HepG2 (cell line): ENCODE measurements around the gene POLR1E. TPM values are rescaled to one million over a fixed set of nuclear protein-coding genes. Genes with fewer than 3 reads are reported as not detected.

Source experiments
- ARNT ChIP-seq: fragments of 450-650 bp; IDR thresholded peaks from 2 replicates; pipeline ENCODE4 v1.6.1; 2017
- ASH2L ChIP-seq: fragments of 300-600, 200-600 bp; sonication (generic); IDR thresholded peaks from 2 replicates; pipeline ENCODE4 v1.7.0; 2017; ENCODE audit warnings: low read depth, mild to moderate bottlenecking, moderate library complexity, mixed read lengths, low read length; ENCODE audit not compliant: insufficient read length
- DMAP1 ChIP-seq: IDR thresholded peaks from 2 replicates; pipeline ENCODE4 v1.6.1; 2016
- ERF ChIP-seq: IDR thresholded peaks from 2 replicates; pipeline ENCODE4 v1.6.1; 2018; ENCODE audit warnings: missing biosample characterization, missing genetic modification reagents
- ESRRA ChIP-seq: sonication (generic); formaldehyde crosslinking; IDR thresholded peaks from 2 replicates; pipeline ENCODE4 v1.5.1; 2020; ENCODE audit warnings: mild to moderate bottlenecking, low read depth, missing genetic modification reagents
- HMGA1 ChIP-seq: sonication (generic); formaldehyde crosslinking; conservative IDR thresholded peaks from 2 replicates; pipeline ENCODE4 v1.4.0; 2020; ENCODE audit warnings: missing genetic modification reagents
- ISL2 ChIP-seq: sonication (generic); formaldehyde crosslinking; IDR thresholded peaks from 2 replicates; pipeline ENCODE4 v1.5.0; 2020; ENCODE audit warnings: missing genetic modification reagents
- KDM5A ChIP-seq: fragments of 200-600 bp; sonication (generic); IDR thresholded peaks from 2 replicates; pipeline ENCODE4 v1.7.0; 2018; ENCODE audit warnings: antibody characterized with exemption, mild to moderate bottlenecking, low read length, borderline replicate concordance
- MEF2D ChIP-seq: sonication (generic); formaldehyde crosslinking; IDR thresholded peaks from 2 replicates; pipeline ENCODE4 v1.5.1; 2020; ENCODE audit warnings: mild to moderate bottlenecking, missing genetic modification reagents
- ZNF17 ChIP-seq: sonication (generic); formaldehyde crosslinking; IDR thresholded peaks from 2 replicates; pipeline ENCODE4 v1.5.0; 2020; ENCODE audit warnings: mild to moderate bottlenecking, missing genetic modification reagents
- ZNF256 ChIP-seq: sonication (generic); formaldehyde crosslinking; conservative IDR thresholded peaks from 2 replicates; pipeline ENCODE4 v1.4.0; 2020; ENCODE audit warnings: missing genetic modification reagents
- ZNF550 ChIP-seq: sonication (generic); formaldehyde crosslinking; IDR thresholded peaks from 2 replicates; pipeline ENCODE4 v1.4.0; 2020; ENCODE audit warnings: mild to moderate bottlenecking, missing genetic modification reagents, borderline replicate concordance
- ZNF660 ChIP-seq: sonication (generic); formaldehyde crosslinking; IDR thresholded peaks from 2 replicates; pipeline ENCODE4 v1.5.1; 2020; ENCODE audit warnings: mild to moderate bottlenecking, low read depth, missing genetic modification reagents, borderline replicate concordance
- ZNF776 ChIP-seq: sonication (generic); formaldehyde crosslinking; IDR thresholded peaks from 2 replicates; pipeline ENCODE4 v1.4.0; 2020; ENCODE audit warnings: mild to moderate bottlenecking, missing genetic modification reagents
- ZNF777 ChIP-seq: sonication (generic); formaldehyde crosslinking; IDR thresholded peaks from 2 replicates; pipeline ENCODE4 v1.4.0; 2020; ENCODE audit warnings: missing genetic modification reagents
- ZNF816 ChIP-seq: sonication (generic); formaldehyde crosslinking; IDR thresholded peaks from 2 replicates; pipeline ENCODE4 v1.8.0; 2022; ENCODE audit warnings: missing genetic modification reagents, mild to moderate bottlenecking, borderline replicate concordance
- polyA plus RNA-seq, 8 experiments: library from polyadenylated mRNA; depleted of rRNA in 3 of 8; stranded (reverse) in 7 of 8; unstranded in 1 of 8; fragments of >200 nt; fragmentation: Illumina TruSeq in 4 of 8; extraction: Trizol in 4 of 8; gene quantifications; 2 replicates each; pipeline versions ENCODE4 v1.2.1 to v1.2.3, GENCODE V29; 2011 to 2016; ENCODE audit warnings: low read depth in 4 of 8, missing spikeins in 1 of 8, mixed read lengths in 1 of 8; ENCODE audit not compliant: insufficient read depth in 1 of 8
- total RNA-seq, 5 experiments: library from RNA; depleted of rRNA; stranded (reverse); fragments of >200 nt; fragmentation: Illumina TruSeq; extraction: Trizol; gene quantifications; 2 replicates each; pipeline ENCODE4 v1.2.3, GENCODE V29; 2016; ENCODE audit warnings: low read depth in 1 of 5
- TF ChIP-seq, protein P1 (sequence below): sonication (generic); formaldehyde crosslinking; IDR thresholded peaks from 2 replicates; pipeline ENCODE4 v1.8.0; 2022; ENCODE audit warnings: missing genetic modification reagents, mild to moderate bottlenecking, inconsistent platforms, borderline replicate concordance
- TF ChIP-seq, protein P2 (sequence below): sonication (generic); formaldehyde crosslinking; IDR thresholded peaks from 2 replicates; pipeline ENCODE4 v1.4.0; 2020; ENCODE audit warnings: mild to moderate bottlenecking, missing genetic modification reagents
- TF ChIP-seq, protein P3 (sequence below): sonication (generic); formaldehyde crosslinking; IDR thresholded peaks from 2 replicates; pipeline ENCODE4 v1.4.0; 2020; ENCODE audit warnings: missing genetic modification reagents

POLR1E gene
- total and polyA plus RNA-seq, 2 of the 13 experiments (the other 11 are each of a cell fraction or from before 2014, with no cell fraction given) = 23.0 to 37.8 TPM

GRCh38 chr9:37508135-37508833 lies 22.5 kb downstream of the POLR1E start (continued):
- no peak for TF ChIP-seq ZNF776
- TF ChIP-seq ZNF777 (CRISPR knock-in tag) = no peak
- TF ChIP-seq ZNF660 = no peak
- no peak for TF ChIP-seq ARNT
- TF ChIP-seq ZNF550 (CRISPR knock-in tag) = no peak
- peak; percentile 68; the same call in 1 of the 2 replicates for TF ChIP-seq ISL2 (CRISPR knock-in tag)
- no peak for TF ChIP-seq ZNF256 (CRISPR knock-in tag)
- TF ChIP-seq ASH2L = no peak
- TF ChIP-seq, protein P1, sequence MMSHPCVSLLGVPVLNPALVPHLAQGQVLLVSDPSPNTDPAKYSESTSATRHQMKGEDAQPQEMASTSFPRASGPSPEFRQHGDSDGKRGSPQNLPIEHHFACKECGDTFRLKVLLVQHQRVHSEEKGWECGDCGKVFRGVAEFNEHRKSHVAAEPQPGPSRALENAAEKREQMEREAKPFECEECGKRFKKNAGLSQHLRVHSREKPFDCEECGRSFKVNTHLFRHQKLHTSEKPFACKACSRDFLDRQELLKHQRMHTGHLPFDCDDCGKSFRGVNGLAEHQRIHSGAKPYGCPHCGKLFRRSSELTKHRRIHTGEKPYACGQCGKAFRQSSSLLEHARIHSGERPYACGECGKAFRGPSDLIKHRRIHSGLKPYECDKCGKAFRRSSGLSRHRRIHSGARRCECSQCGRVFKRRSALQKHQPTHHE = no peak
- peak; percentile 86 for TF ChIP-seq ERF (CRISPR knock-in tag)
- peak; percentile 77 for TF ChIP-seq DMAP1 (CRISPR knock-in tag)
- TF ChIP-seq MEF2D (CRISPR knock-in tag) = peak; percentile 91
- no peak for TF ChIP-seq HMGA1 (CRISPR knock-in tag)
- TF ChIP-seq ESRRA (CRISPR knock-in tag) = peak; percentile 94
- no peak for TF ChIP-seq KDM5A
- TF ChIP-seq ZNF816 (CRISPR knock-in tag) = no peak; the same call in 1 of the 2 replicates
- TF ChIP-seq, protein P2, sequence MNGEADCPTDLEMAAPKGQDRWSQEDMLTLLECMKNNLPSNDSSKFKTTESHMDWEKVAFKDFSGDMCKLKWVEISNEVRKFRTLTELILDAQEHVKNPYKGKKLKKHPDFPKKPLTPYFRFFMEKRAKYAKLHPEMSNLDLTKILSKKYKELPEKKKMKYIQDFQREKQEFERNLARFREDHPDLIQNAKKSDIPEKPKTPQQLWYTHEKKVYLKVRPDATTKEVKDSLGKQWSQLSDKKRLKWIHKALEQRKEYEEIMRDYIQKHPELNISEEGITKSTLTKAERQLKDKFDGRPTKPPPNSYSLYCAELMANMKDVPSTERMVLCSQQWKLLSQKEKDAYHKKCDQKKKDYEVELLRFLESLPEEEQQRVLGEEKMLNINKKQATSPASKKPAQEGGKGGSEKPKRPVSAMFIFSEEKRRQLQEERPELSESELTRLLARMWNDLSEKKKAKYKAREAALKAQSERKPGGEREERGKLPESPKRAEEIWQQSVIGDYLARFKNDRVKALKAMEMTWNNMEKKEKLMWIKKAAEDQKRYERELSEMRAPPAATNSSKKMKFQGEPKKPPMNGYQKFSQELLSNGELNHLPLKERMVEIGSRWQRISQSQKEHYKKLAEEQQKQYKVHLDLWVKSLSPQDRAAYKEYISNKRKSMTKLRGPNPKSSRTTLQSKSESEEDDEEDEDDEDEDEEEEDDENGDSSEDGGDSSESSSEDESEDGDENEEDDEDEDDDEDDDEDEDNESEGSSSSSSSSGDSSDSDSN (CRISPR knock-in tag) = peak; percentile 71; the same call in 1 of the 2 replicates
- TF ChIP-seq, protein P3, sequence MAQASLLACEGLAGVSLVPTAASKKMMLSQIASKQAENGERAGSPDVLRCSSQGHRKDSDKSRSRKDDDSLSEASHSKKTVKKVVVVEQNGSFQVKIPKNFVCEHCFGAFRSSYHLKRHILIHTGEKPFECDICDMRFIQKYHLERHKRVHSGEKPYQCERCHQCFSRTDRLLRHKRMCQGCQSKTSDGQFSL (CRISPR knock-in tag) = no peak
- TF ChIP-seq ZNF17 (CRISPR knock-in tag) = no peak
